GM18526 (cell line): ENCODE measurements around the gene INSRR.

Source experiments
- POLR2A ChIP-seq: IDR thresholded peaks from 3 replicates; pipeline ENCODE4 v1.6.1; 2011; ENCODE audit not compliant: insufficient read length; ENCODE audit errors: extremely low read depth

INSRR gene

DNA sequence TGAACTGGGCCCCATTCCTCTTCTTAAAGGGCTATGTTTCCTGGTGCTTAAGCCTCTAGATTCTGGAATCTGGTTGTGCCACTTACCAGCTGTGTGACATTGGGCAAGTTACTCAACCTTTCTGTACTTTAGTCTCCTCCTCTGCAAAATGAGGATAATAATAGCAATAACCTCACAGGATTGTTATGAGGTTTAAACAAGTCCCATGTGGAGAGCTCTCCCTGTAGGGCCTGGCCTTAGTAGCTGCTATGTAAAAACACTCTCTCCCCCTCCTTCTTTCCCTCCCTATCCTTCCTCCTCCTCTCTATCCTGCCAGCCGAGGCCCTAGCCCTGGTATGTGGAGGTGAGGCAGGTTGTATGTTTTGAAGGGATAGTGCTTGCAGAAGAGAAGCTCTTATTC lies 26.4 kb upstream of the INSRR start:
- no peak for TF ChIP-seq POLR2A

DNA sequence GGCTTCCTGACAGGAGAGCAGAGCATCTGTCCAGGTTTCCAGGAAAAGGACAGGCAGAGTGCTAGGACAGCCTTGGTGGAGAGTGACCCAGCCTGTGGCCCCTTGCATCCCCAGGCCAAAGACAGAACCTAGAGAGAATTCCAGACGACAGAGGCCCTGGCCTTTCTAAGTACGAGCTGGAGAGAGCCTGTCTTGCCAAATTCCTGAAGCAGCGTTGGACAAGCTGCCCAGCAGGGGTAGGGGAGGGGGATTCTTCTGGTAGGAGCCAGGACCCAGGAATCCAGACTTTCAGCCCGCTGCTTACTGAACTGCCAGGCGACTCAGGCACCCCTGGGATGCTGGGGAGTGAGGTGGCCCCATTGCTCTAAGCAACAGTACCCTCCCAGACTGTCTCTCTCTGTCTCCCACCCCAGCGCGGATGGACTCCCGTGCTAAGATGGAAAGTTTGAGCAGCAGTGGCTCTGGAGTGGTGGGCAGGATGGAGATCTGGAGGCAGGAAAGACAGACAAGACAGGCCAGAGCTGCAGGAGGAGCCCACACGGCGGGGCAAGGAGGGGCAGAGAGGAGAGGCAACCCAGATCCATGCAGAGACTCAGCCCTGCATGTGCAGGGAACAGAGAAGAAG lies 25.8 kb upstream of the INSRR start:
- no peak for TF ChIP-seq POLR2A

DNA sequence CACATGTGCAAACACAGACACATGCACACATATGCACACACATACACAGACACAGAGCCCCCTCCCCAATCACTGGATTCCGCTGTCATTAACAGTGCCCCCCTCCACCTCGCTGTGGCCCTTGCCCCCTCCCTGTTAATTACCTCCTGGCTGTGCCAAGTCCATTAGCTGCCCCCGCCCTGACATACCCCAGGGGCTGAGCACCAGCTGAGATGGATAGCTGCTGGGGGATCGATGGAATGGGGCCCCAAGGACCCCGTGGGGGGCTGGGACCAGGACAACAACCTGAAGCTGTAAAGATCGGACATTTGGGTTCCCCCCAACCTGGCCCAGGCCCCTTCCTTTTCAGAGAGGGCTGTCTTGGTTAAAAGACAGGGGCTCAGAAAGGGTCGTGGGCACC lies 25.0 kb upstream of the INSRR start:
- TF ChIP-seq POLR2A = no peak

DNA sequence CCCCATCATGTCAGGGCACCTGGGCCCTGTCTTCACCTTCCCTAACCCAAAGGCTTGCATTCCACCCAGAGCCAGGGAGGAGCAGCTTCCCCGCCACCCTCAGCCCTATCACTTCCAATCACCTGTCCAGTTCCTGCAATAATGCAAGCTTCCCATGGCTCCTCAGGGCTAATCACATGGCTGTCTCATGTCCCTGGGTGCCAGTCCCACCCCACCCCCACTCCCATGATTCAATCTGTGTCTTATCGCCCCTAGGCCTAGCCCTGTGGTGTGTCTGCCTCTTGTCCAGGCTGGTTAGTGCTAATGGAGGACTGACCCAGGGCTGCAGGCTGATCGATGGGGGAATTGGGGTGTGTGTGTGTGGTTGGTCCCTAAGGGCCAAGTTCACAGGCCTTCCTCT lies 23.6 kb upstream of the INSRR start:
- TF ChIP-seq POLR2A = no peak

DNA sequence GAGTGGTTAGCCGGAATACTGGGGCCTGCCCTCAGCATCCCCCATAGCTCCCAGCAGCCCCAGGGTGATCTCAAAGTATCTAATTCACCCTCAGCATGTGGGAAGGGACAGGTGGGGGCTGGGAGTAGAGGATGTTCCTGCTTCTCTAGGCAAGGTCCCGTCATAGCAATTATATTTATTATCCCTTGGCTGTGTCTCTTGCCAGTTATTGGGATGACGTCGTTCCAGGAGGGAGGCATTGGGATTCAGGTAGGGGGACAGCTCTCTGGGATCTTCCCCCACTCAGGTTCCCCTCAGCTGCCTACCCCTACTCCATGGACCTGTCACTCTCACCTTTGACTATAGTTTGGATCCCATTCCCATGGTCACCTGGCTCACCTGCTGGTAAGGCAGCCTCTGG lies 22.7 kb upstream of the INSRR start:
- no peak for TF ChIP-seq POLR2A

DNA sequence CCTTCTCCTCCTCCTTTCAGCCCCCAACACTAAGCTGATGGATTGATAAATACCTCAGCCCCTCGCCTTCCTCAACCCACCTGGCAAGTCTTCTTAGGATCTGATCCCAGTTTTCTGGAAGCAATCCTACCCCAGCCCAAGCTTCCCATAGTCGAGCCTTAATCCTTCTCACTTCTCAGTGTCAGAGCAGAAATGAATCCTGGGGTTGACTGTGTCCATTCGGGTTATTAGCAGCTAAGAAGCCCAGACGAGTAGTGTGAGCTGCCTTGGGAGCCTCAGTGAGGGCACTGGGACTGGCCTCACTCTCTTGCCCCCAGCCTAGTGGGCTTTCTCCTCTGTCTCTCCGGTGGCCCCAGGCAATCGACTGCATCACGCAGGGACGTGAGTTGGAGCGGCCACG lies 22.2 kb upstream of the INSRR start:
- TF ChIP-seq POLR2A = no peak

DNA sequence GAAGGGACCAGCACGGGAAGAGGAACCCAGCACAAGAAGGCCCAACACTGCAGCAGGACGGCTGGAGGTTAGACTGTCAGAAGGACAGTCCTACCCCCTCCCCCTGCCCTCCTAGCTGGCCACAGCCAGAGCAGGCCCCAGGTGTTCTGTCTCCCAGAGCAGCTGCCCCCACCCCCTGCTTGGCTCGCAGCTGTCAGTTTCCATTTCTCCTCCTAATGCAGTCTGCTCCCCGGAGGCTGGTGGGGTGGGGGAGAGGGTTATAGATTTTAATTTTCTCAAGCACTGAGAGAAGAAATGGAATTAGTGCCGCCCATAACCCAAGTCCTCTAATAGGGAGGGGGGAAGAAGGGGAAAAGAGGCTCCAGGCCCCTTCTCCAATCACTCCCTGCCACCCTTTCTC lies 21.6 kb upstream of the INSRR start:
- TF ChIP-seq POLR2A = no peak

DNA sequence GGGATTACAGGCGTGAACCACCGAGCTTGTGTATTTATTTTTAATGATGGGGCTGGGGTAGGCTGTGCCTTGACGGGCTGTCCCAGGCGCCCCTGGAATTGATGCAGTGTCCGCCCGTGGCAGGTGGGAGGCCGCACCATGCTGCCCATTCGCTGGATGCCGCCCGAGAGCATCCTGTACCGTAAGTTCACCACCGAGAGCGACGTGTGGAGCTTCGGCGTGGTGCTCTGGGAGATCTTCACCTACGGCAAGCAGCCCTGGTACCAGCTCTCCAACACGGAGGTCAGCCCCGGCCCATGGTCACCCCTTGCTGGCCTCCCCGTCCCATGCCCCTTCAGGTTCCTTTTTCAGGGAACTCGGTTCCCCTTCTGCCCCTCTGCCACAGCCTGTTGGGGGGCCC lies 21.0 kb upstream of the INSRR start:
- TF ChIP-seq POLR2A = no peak

DNA sequence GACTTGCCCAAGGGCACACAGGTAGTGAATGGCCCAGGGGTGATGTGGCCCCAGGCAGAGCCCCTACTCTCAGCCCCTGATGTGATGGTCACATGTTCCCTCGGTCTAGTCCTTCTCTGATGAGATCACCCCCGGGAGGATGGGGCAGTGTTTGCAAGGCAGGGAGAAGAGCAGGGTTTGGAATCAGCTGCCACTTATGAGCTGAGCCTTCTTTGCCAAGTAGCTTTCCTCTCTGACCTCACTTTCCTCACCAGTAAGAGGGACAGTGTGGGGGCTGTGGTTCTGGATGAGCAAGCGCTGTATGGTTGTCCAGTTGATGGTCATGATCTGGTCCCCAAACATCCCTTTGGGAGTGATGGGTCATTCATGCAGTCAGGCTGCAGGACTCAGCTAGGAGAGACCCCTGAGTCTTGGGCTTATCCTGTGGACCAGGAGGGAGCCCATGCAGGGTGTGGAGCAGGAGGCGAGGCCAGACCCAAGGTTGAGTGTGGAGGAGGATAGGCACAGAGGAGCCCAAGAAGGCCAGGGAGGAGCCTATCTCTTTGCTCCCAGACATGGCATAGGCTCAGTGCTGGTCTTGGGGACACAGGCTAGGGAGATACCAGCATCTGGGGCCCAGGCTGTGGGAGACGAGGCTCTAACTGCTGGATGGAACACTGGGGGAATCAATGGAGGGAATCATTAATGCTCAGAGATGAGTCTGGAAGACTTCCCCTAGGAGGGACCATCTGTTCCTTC lies 18.7 kb upstream of the INSRR start:
- no peak for TF ChIP-seq POLR2A

DNA sequence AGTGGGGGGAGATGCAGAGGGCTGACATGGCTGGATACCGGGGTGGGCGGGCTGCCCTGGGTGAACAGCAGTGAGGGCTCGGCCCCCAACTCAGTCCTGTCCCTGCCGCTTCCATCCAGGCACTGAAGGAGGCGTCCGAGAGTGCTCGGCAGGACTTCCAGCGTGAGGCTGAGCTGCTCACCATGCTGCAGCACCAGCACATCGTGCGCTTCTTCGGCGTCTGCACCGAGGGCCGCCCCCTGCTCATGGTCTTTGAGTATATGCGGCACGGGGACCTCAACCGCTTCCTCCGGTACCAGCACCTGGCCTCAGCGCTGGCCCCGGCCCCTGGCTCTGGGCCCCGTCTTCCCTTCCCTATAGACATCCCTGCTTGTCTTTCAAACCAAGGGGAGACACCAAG lies 17.4 kb upstream of the INSRR start:
- no peak for TF ChIP-seq POLR2A

DNA sequence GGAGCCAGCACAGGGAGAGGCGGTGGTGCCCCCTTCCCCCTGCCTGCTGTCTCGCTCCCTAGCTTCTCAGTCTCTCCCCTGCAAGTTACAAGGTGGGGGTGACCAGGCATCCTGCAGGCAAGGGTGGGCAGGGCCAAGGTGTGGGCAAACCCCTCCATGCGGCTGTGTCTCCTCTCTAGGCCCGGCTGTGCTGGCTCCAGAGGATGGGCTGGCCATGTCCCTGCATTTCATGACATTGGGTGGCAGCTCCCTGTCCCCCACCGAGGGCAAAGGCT lies 16.4 kb upstream of the INSRR start:
- no peak for TF ChIP-seq POLR2A

DNA sequence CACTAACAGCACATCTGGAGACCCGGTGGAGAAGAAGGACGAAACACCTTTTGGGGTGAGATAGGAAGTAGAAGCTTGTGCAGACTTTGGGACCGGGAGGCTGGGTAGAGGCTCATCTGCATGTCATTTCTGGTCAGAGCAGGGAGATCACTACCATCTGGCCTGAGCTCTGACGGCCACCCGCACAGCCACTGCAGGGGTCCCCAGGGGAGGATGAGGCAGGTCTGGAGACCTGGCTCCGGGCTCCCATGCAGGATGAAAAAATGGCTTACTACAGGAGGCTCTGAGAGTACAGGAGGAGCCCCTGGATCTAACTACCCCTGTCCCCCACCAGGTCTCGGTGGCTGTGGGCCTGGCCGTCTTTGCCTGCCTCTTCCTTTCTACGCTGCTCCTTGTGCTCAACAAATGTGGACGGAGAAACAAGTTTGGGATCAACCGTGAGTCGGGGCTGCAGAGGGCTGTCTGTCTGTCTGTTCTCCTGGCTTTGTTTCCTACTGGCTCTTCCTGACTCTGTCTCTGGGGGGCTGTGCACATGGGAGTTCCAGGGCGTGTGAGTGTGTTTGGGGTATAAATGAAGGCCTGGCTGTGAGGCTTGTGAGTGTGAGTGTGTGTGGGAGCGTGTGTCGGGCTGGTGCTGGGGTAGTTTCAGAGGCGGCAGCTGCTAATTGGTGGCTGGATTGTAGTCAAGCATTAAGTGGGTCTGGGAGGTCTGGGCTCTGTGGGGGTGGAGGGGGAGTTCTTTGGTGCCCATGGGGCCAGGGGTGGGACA lies 15.8 kb upstream of the INSRR start:
- no peak for TF ChIP-seq POLR2A

DNA sequence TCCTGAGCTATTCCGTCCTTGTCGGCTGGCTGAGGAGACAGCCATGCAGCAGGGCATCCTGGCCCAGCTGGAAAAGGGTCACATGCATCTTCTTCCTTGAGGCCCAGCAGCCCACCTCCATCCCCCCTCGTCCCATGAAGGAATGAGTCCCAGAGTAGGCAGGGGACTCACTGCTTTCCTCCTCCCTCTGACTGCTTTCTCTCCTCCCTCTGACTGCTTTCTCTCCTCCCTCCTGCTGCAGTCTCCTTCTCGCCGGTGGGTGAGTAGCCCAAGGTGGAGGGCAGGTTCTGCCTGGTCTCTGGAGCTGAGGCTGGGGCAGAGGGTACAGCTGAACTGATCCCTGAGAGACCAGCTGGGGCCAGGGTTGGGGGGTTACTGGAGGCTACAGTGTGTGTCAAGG lies 15.2 kb upstream of the INSRR start:
- TF ChIP-seq POLR2A = no peak

DNA sequence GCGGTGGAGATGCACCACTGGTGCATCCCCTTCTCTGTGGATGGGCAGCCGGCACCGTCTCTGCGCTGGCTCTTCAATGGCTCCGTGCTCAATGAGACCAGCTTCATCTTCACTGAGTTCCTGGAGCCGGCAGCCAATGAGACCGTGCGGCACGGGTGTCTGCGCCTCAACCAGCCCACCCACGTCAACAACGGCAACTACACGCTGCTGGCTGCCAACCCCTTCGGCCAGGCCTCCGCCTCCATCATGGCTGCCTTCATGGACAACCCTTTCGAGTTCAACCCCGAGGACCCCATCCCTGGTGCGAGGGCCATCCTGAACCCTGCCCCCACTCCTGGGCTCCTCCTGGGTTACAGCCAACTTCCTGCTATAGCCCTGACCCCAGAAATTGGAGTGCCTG lies 14.7 kb upstream of the INSRR start:
- TF ChIP-seq POLR2A = no peak

DNA sequence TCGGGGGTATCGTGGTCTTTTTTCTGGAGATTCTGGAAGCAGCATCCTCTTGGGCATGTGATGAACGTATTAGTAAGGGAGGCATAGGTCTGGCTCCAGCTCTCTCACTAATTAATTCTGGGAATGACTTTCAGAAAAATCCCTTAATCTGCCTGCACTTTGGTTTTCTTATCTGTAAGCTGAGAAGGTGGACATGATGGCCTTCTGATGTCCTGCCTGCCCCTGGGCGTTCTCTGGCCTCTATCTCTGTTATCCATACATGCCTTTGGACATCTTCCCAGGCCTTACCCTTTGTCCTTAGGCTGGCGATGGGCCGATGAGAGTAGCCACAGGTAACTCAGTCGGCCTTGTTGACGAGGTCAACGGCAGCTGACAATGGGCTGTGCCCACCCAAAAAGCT lies 10.5 kb upstream of the INSRR start:
- TF ChIP-seq POLR2A = no peak

DNA sequence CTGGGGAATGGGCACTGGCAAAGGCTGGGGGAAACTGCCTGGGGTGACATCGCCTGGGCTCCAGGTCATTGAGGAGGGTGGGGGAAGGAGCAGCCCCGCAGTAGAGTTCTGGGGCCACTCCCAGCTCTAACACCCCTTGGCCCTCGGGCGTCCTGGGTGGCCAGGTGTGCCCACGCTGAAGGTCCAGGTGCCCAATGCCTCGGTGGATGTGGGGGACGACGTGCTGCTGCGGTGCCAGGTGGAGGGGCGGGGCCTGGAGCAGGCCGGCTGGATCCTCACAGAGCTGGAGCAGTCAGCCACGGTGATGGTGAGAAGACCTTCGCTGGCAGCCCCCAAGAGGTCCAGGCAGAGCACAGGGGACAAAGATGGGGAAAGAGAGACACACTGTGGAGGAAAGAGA lies 9.4 kb upstream of the INSRR start:
- no peak for TF ChIP-seq POLR2A
